Esophagus squamous epithelium (tissue), 5 donors: ENCODE measurements around the gene ZNF268. TPM values are rescaled to one million over a fixed set of nuclear protein-coding genes. Genes with fewer than 3 reads are reported as not detected.

Experiments
- DNase-seq: peaks from one replicate; lab custom pipeline; 2025; lab: John Stamatoyannopoulos, UW
- H3K27ac ChIP-seq, 4 donors: fragments of 200-600 bp; sonication (generic); one replicate each; pipeline ENCODE4 v1.5.1; 2016 to 2019; ENCODE audit warnings: mild to moderate bottlenecking in 1 of 4
- H3K27me3 ChIP-seq, 4 donors: fragments of 200-600 bp; sonication (generic); 1 replicate in 3 of 4; 2 replicates in 1 of 4; pipeline versions ENCODE4 v1.5.1 to v1.6.0; 2017 to 2021; ENCODE audit warnings: antibody characterized with exemption in 1 of 4
- H3K36me3 ChIP-seq, 3 donors: fragments of 200-600 bp; sonication (generic); one replicate each; pipeline ENCODE4 v1.5.1; 2016 to 2019
- H3K4me1 ChIP-seq, 3 donors: fragments of 200-600 bp; sonication (generic); one replicate each; pipeline ENCODE4 v1.5.1; 2017 to 2019
- H3K4me3 ChIP-seq, 4 donors: fragments of 200-600 bp; sonication (generic); 1 replicate in 3 of 4; 2 replicates in 1 of 4; pipeline ENCODE4 v1.5.1; 2016 to 2019; ENCODE audit warnings: mild to moderate bottlenecking in 2 of 4, moderate library complexity in 1 of 4
- H3K9me3 ChIP-seq, 3 donors: fragments of 200-600 bp; sonication (generic); one replicate each; pipeline ENCODE4 v1.5.1; 2016 to 2019
- POLR2A ChIP-seq, 4 donors: fragments of 450-650 bp; IDR thresholded peaks; one replicate each; pipeline ENCODE4 v1.6.1; 2017; ENCODE audit warnings: antibody characterized with exemption in 4 of 4, mild to moderate bottlenecking in 4 of 4, moderate library complexity in 3 of 4
- WGBS, 2 donors: methylation state at CpG; one replicate each; pipeline ENCODE4 v1.1.5; 2018; 5-methylcytosine and 5-hydroxymethylcytosine counted together
- intact Hi-C: fragments of 100-400 bp; cut with DNase I; formaldehyde crosslinking; loops from one replicate; pipeline ENCODE4 v1.15.0; 2022
- total RNA-seq, 4 donors: library from RNA; depleted of rRNA; stranded (reverse); fragments of >200 nt; gene quantifications; one replicate each; pipeline ENCODE4 v1.1.0, GENCODE V29; 2016
- TF ChIP-seq, protein P1 (sequence below), 6 experiments: fragments of 450-650 bp in 4 of 6; fragments of 200-600 bp in 2 of 6; sonication (generic) in 2 of 6; IDR thresholded peaks; one replicate each; pipeline ENCODE4 v1.5.1; 2016 to 2019; ENCODE audit warnings: antibody characterized with exemption in 6 of 6, mild to moderate bottlenecking in 4 of 6, moderate library complexity in 4 of 6
- donor health status: DM: yes; HTN: yes; CAD: no.

Gene ZNF268
- total RNA-seq = 10 to 100 TPM in 3 of 4 donors, 1 to 10 TPM in 1; 9.8 to 21.0 (median 15.7) TPM

- H3K27ac ChIP-seq = peak within 1 kb of the TSS; percentile 77 to 83 (median 81)
- H3K4me1 ChIP-seq = peaks cover 8 to 13% (median 9%) of the 10 kb centered on the region in 3 donors
- peak within 1 kb of the TSS; percentile 65 to 99 (median 83) for H3K4me3 ChIP-seq
- H3K27me3 ChIP-seq = no peaks in the 10 kb centered on the region
- intact Hi-C loops = no loop called here
- peaks cover 0 to 72% (median 26%) of the 10 kb centered on the region in 3 donors for H3K9me3 ChIP-seq
- peaks cover 9 to 40% (median 18%) of the 10 kb centered on the region in 3 donors for H3K36me3 ChIP-seq
- WGBS, 2 donors = 2 to 3% methylated on average over 17 to 33 of the region's 40 CpGs
- DNase-seq = peak; percentile 45
- TF ChIP-seq POLR2A (IDR thresholded peaks at IDR 0.05) = no peak
- TF ChIP-seq, protein P1, sequence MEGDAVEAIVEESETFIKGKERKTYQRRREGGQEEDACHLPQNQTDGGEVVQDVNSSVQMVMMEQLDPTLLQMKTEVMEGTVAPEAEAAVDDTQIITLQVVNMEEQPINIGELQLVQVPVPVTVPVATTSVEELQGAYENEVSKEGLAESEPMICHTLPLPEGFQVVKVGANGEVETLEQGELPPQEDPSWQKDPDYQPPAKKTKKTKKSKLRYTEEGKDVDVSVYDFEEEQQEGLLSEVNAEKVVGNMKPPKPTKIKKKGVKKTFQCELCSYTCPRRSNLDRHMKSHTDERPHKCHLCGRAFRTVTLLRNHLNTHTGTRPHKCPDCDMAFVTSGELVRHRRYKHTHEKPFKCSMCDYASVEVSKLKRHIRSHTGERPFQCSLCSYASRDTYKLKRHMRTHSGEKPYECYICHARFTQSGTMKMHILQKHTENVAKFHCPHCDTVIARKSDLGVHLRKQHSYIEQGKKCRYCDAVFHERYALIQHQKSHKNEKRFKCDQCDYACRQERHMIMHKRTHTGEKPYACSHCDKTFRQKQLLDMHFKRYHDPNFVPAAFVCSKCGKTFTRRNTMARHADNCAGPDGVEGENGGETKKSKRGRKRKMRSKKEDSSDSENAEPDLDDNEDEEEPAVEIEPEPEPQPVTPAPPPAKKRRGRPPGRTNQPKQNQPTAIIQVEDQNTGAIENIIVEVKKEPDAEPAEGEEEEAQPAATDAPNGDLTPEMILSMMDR (IDR thresholded peaks at IDR 0.05) = peak; percentile 57 to 92 (median 78)
Measured at GRCh38 chr12:133181238-133181959, at the start of gene ZNF268. ZNF268 (plus strand) TSS chr12:133181495; CDS start chr12:133181998, 503 bp downstream.

DNA sequence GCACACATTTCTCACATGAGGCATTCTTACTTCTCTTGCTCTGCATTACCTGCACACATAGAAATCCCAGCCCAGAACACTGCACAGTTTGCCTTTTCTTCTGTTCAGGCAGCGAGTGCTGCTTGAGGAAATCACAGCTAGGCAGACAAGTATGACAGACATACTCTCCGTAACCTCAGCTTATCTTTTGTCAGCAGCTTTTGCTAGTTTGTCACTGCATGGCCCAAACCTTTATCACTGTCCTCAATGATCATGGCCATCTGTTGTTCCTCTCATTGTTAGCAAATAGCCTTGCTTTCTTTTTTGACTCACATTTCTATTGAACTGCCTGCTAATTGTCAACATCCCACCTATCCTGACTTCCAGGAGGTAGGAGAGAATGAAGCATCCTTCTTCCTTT lies 45.5 kb upstream of the ZNF268 start:
- Histone ChIP-seq H3K27me3 (no peaks in the 10 kb centered on the region), H3K27ac (no peak overlapping the region), H3K4me1 (peaks cover 0 to 9% (median 0%) of the 10 kb centered on the region in 3 donors), H3K4me3 (no peak overlapping the region), H3K36me3 (peaks cover 0 to 86% (median 5%) of the 10 kb centered on the region in 3 donors), H3K9me3 (peaks cover 4 to 79% (median 66%) of the 10 kb centered on the region in 3 donors)
- WGBS, 2 donors = 92 to 100% methylated on average over 2 of the region's 2 CpGs
- TF ChIP-seq, protein P1 (IDR thresholded peaks at IDR 0.05) = no peak
- TF ChIP-seq POLR2A (IDR thresholded peaks at IDR 0.05) = no peak
- intact Hi-C loops = no loop called here
- DNase-seq = no peak

DNA sequence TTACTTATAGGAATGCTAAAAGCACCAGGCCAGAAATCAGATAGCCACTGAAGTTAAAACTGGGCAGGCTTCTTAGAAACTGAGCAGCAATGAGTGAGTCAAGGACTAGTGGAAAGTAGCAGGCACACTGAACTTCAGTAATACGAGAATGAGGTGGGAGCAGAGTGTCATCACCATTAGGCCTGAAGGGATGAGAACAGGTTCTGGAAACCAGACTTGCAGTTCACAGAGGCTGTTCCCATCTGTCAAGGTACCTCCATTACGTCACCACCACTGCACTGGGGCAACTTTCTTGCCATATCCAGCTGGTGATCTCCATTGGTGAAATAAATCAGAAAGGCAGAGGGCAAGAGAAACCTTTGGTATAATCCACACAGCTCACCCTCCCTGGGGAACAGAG lies 35.3 kb upstream of the ZNF268 start:
- Histone ChIP-seq H3K27me3 (no peaks in the 10 kb centered on the region), H3K9me3 (peaks cover 0 to 100% (median 78%) of the 10 kb centered on the region in 3 donors), H3K4me3 (no peak overlapping the region), H3K27ac (no peak overlapping the region), H3K4me1 (no peaks in the 10 kb centered on the region), H3K36me3 (peaks cover 9 to 93% (median 9%) of the 10 kb centered on the region in 3 donors)
- TF ChIP-seq, protein P1 (IDR thresholded peaks at IDR 0.05) = no peak
- TF ChIP-seq POLR2A (IDR thresholded peaks at IDR 0.05) = no peak
- intact Hi-C loops = no loop called here
- 100% methylated on average over 2 of the region's 2 CpGs for WGBS, 2 donors
- DNase-seq = no peak

- H3K36me3 ChIP-seq = peaks cover 22 to 76% (median 33%) of the 10 kb centered on the region in 3 donors
- no peaks in the 10 kb centered on the region for H3K27me3 ChIP-seq
- TF ChIP-seq, protein P1 (IDR thresholded peaks at IDR 0.05) = no peak
- no peak for TF ChIP-seq POLR2A (IDR thresholded peaks at IDR 0.05)
- H3K27ac ChIP-seq = no peak overlapping the region
- no peaks in the 10 kb centered on the region for H3K4me1 ChIP-seq
- H3K9me3 ChIP-seq = peaks cover 15 to 100% (median 100%) of the 10 kb centered on the region in 3 donors
- no peak for DNase-seq
- intact Hi-C loops = no loop called here
- WGBS, 2 donors = 81 to 95% methylated on average over 2 of the region's 2 CpGs
- H3K4me3 ChIP-seq = peak overlapping the region in 1 of 4 donors; percentile 22
Measured at GRCh38 chr12:133156125-133156690, 25.1 kb upstream of the ZNF268 start.

- H3K27me3 ChIP-seq = no peaks in the 10 kb centered on the region
- no peaks in the 10 kb centered on the region for H3K4me1 ChIP-seq
- peaks cover 0 to 83% (median 36%) of the 10 kb centered on the region in 3 donors for H3K9me3 ChIP-seq
- no peaks in the 10 kb centered on the region for H3K36me3 ChIP-seq
- intact Hi-C loops = no loop called here
- TF ChIP-seq, protein P1 (IDR thresholded peaks at IDR 0.05) = no peak
- TF ChIP-seq POLR2A (IDR thresholded peaks at IDR 0.05) = no peak
- DNase-seq = no peak
- no peak overlapping the region for H3K4me3 ChIP-seq
- H3K27ac ChIP-seq = no peak overlapping the region
- 60 to 71% methylated on average over 3 of the region's 3 CpGs for WGBS, 2 donors
Measured at GRCh38 chr12:133165776-133166175, 15.5 kb upstream of the ZNF268 start.
